ENCODE measurements around the gene SDK2.

DNA sequence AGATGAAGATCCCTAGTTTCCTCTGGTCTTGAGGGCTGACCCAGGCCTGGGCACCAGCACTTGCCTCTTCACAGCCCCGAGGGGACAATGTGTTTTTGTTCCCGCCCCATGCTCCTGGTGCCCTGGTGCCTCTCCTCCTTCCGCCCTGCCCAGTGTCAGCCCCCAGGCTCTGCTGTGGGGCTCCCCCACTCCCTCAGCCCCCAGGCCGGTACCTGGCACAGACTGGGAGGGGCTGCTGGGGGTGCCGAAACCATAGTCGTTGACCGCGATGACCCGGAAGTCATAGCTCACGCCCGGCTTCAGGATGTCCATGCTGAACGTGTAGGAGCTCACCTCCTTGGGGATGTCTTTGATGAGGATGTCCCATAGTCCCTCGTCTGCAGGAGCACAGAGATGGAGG lies 292.0 kb downstream of the SDK2 start:
- no peak for TF ChIP-seq POLR2A (IDR thresholded peaks at IDR 0.05)
- TF ChIP-seq, protein P1, sequence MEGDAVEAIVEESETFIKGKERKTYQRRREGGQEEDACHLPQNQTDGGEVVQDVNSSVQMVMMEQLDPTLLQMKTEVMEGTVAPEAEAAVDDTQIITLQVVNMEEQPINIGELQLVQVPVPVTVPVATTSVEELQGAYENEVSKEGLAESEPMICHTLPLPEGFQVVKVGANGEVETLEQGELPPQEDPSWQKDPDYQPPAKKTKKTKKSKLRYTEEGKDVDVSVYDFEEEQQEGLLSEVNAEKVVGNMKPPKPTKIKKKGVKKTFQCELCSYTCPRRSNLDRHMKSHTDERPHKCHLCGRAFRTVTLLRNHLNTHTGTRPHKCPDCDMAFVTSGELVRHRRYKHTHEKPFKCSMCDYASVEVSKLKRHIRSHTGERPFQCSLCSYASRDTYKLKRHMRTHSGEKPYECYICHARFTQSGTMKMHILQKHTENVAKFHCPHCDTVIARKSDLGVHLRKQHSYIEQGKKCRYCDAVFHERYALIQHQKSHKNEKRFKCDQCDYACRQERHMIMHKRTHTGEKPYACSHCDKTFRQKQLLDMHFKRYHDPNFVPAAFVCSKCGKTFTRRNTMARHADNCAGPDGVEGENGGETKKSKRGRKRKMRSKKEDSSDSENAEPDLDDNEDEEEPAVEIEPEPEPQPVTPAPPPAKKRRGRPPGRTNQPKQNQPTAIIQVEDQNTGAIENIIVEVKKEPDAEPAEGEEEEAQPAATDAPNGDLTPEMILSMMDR (IDR thresholded peaks at IDR 0.05): no peak
